ENCODE measurements around the gene TRIM27. TPM values are rescaled to one million over a fixed set of nuclear protein-coding genes. Genes with fewer than 3 reads are reported as not detected.
"Not testable (repeated sequence)": the region's sequence is repeated elsewhere in the genome, so short reads cannot be mapped to it uniquely, and the experiment has no call there.

Gene TRIM27
- total RNA-seq, 1 donor from 2014 or later, result 18.5 TPM

DNA sequence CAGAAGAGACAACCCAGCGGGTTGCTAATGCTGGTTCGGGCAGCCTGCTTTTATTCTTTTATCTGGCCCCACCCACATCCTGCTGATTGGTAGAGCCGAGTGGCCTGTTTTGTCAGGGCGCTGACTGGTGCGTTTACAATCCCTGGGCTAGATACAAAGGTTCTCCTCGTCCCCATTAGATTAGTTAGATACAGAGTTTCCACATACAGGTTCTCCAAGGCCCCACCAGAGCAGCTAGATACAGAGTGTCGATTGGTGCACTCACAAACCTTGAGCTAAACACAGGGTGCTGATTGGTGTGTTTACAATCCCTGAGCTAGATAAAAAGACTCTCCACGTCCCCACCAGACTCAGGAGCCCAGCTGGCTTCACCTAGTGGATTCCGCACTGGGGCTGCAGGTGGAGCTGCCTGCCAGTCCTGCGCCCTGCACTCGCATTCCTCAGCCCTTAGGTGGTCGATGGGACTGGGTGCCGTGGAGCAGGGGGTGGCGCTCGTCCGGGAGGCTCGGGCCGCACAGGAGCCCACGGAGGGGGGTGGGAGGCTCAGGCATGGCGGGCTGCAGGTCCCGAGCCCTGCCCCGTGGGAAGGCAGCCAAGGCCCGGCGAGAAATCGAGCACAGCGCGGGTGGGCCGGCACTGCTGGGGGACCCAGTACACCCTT, 51.5 kb downstream of the TRIM27 start:
- ATAC-seq; DNase-seq (ENCODE audit: missing footprints); intact Hi-C loops (cut with DNase I): not testable (repeated sequence)

DNA sequence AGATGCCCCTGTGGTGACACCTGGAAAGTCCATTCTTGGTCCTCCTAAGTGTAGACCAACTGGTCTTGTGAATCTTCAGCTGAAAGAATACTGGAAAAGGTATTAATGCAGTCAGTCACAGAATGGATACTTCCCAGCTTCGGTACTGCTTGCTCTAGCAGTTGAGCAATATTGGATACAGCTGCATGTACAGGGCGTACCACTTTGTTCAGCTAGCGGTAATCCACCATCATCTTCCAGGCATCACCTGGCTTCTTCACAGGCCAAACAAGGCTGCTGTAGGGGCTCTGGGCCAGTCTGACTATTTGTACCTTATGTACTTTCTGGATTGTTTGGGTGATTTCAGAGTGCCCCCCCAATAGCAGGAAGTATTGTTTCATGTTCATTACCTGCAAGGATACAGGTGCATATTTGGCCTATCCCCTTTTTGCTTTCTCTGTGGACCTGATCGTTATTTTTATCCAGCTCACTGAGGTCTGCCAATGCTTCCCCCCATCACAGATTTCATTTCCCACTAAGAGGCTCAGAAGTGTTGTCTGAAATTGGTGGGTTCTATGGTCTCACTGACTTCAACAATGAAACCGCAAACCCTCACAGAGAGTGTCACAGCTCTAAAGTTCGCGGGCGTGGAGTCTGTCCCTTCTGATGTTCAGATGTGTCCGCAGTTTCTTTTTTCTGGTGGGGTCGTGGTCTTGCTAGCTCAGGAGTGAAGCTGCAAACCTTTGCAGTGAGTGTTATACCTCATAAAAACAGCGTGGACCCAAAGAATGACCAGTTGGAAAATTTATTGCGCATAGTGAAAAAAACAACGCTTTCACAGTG, 52.2 kb downstream of the TRIM27 start:
- DNase-seq (ENCODE audit: missing footprints), result no peak
- intact Hi-C loops (cut with DNase I), result no loop called here
- no peak for ATAC-seq

DNA sequence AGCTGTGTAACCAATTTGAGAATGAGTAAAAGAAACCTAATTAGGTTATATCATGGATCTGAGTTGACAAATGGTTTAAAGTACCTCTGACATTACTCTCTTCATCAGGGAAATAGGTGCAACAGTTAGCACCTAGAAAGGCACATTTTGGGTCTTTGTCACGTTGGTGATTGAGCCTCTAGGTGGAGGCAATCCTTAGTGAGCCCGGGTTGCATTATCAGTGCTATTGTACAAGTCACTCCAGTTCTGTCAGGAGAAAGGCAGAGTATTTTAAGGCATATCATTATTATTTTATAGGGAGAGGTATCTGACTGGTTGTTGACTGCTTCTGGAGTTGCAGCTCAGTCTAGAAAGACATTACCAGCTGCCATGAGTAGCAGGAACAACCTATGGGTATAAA, 54.9 kb downstream of the TRIM27 start:
- intact Hi-C loops (cut with DNase I), result loop anchor here (10.0 kb wide), 1 partner anchor 116 kb away; no protein-coding TSS in a partner anchor
- ATAC-seq, result no peak
- no peak for DNase-seq (ENCODE audit: missing footprints)

DNA sequence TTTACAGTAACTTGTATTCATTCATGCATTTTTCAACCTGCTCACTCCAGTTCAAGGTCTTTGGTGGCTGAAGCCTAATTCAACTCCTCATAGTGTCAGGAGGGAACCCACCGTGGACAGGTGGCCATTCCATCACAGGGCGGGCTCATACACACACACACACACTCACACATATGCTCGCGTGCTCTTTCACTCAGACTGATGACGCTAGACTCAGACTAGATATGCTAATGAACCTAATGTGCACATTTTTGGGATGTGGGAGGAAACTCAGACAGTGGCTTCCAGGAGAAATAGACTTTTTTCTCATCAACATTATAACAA, 56.7 kb downstream of the TRIM27 start:
- intact Hi-C loops (cut with DNase I), result loop anchor here (10.0 kb wide), 1 partner anchor 118 kb away; no protein-coding TSS in a partner anchor
- DNase-seq (ENCODE audit: missing footprints) (no peak), ATAC-seq (no peak)

DNA sequence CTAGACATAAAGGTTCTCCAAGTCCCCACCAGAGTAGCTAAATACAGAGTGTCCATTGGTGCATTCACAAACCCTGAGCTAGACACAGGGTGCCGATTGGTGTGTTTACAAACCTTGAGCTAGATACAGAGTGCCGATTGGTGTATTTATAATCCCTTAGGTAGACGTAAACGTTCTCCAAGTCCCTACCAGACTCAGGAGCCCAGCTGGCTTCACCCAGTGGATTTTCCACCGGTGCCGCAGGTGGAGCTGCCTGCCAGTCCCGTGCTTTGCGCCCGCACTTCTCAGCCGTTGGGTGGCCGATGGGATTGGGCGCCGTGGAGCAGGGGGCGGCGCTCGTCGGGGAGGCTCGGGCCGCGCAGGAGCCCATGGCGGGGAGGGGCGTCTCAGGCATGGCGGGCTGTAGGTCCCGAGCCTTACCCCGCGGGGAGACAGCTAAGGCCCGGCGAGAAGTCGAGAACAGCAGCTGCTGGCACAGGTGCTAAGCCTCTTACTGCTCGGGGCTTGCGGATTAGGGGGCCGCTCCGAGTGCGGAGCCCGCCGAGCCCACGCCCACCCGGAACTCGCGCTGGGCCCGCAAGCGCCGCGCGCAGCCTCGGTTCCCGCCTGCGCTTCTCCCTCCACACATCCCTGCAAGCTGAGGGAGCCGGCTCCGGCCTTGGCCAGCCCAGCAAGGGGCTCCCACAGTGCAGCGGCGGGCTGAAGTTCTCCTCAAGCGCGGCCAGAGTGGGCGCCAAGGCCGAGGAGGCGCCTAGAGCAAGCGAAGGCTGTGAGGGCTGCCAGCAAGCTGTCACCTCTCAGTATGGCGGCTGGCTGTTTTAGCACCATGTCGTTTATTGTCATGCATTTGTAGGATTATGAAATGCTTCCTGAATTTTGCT, 57.3 kb downstream of the TRIM27 start:
- peak; percentile 86 for DNase-seq (ENCODE audit: missing footprints)
- ATAC-seq, result peak; percentile 64
- intact Hi-C loops (cut with DNase I), result loop anchor here (10.0 kb wide), 1 partner anchor 118 kb away; no protein-coding TSS in a partner anchor

DNA sequence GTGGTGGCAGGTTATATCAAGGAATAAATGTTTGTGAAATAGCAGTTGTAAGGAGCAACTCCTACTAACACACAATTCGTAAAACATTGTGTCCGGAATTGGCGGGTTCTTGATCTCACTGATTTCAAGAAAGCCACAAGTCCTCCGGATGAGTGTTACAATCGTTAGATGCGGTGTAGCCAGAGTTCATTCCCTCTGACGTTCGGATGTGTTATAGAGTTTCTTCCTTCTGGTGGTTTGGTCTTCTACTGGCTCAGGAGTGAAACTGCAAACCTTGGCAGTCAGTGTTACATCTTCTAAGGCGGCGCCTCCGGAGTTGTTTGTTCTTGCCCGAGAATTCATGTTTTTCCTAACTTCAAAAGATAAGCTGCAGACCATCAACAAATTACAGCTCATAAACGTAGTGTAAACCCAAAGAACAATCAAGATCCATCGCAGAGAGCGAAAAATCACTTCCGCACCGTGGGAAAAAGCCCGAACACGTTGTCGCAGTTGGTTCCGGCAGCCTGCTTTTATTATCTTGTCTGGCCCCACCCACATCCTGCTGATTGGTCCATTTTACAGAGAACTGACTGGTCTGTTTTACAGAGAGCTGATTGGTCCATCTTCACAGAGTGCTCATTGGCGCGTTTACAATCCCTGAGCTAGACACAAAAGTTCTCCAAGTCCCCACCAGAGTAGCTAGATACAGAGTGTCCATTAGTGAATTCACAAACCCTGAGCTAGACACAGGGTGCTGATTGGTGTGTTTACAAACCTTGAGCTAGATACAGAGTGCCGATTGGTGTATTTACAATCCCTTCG, 58.2 kb downstream of the TRIM27 start:
- intact Hi-C loops (cut with DNase I), result loop anchor here (10.0 kb wide), 1 partner anchor 119 kb away; no protein-coding TSS in a partner anchor
- no peak for DNase-seq (ENCODE audit: missing footprints)
- no peak for ATAC-seq

DNA sequence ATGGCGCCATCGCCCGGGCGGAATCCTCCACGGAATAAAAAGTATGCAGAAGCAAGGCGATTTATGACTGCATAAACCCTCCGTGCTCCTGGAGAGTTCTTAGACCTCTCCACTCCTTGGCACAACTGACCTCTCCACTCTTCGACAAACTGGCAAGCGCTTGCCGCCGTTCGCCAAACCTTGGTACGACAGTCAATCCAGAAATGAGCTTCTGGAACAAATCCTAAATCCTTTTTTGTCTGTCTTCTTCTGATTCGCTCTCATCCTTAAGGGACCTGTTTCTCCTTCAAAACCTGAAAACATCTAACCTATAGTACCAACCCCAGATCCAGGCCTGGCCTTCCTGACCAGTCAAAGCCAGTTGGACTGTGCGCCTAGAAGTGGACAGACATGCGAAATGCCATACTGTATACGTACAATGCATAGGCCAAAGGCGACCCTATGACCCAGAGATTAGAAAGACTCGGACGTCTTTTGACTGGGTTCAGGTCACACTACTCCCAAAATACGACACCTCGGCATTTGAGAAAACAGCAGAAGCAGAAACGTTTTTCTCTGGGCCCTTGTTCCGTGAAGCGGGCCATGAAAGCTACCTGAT, 59.4 kb downstream of the TRIM27 start:
- ATAC-seq (no peak), DNase-seq (ENCODE audit: missing footprints) (no peak)
- intact Hi-C loops (cut with DNase I), result loop anchor here (1.0 to 10.0 kb wide), 2 partner anchors 26 to 120 kb away; no protein-coding TSS in a partner anchor

DNA sequence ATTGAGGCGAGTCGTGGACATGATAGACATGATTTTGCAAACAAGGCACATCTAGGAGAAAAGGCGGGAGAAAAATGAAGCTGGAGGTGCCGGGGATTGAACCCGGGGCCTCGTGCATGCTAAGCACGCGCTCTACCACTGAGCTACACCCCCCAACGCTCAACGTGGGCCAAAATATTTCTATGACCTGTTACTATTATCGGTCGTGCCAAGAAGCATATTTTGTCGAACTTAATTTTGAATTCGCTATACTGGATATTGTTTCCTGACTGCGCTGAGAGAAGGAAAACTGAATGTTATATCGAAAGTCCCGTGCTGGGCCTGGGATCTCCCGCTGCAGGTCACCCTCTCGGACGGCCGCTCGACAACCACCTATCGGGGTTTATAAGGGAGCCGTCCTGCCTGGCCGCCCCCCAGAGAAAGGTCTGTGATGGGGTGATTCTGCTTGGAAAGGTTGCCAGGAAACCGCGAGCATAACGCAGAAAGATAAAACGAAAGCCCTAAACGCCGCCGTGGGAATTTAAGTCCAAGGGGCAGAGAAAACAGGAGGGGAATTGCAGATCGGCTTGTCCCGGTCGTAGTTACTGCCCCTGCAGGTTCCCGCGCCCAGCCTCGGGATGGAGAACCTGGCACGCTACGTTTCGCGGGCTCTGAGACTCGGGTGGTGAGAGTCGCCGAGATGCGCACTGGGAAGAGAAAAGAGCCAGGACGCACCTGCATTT, 60.0 kb downstream of the TRIM27 start:
- ATAC-seq (peak; percentile 88), DNase-seq (ENCODE audit: missing footprints) (peak; percentile 74)
- intact Hi-C loops (cut with DNase I), result loop anchor here (1.0 to 10.0 kb wide), 2 partner anchors 25 to 121 kb away; no protein-coding TSS in a partner anchor

DNA sequence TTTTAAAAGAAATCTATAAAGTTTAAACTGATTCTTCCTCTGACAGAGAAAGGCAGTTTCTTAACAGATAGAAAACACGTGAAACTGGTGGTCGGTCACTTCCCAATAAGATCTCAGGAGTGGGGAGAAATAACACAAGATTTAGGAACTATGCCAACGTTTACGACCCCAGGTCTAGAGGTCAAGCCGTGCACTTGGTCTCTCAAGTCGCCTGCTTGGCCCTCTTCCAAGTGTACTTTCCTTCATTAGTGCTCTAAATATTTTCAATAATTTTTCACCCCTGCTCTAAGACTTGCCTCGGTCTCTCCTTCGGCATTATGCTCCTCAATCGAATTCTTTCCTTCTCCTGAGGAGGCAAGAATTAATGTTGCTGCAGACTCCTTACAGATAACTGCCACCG, 61.7 kb downstream of the TRIM27 start:
- DNase-seq (ENCODE audit: missing footprints) (no peak), ATAC-seq (no peak)
- intact Hi-C loops (cut with DNase I), result loop anchor here (10.0 kb wide), 1 partner anchor 123 kb away; no protein-coding TSS in a partner anchor

DNA sequence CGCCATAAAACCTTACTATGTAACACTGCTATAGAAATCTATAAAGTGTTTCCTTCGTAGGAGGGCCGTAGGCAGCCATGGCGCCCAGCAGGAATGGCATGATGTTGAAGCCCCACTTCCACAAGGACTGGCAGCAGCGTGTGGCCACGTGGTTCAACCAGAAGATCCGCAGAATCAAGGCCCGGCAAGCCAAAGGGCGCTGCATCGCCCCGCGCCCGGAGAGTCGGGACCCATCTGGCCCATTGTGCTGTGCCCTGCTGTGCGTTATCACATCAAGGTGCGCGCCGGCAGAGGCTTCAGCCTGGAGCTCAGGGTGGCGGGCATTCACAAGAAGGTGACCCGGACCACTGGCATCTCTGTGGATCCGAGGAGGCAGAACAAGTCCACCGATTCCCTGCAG, 62.4 kb downstream of the TRIM27 start:
- DNase-seq (ENCODE audit: missing footprints), result no peak
- no peak for ATAC-seq
- intact Hi-C loops (cut with DNase I), result loop anchor here (10.0 kb wide), 1 partner anchor 123 kb away; no protein-coding TSS in a partner anchor

DNA sequence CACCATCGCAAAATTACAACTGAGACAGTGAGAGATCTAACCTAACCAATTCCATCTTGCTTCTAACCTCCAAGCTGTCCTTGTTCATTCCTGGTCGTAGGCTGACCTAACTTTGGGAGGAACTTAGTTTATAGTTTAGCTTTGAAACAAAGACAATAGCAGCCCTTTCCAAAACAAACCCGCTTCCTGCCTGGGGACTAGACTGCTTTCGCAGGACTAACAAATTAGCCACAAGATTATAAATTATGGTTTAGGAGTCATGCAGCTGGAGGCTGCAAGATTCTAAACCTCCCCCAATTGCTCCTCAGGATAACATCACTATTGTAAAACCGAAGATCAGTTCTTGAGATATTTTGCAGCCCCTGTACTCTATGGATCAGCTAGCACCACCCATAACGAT, 63.2 kb downstream of the TRIM27 start:
- DNase-seq (ENCODE audit: missing footprints) (no peak), ATAC-seq (no peak)
- intact Hi-C loops (cut with DNase I), result loop anchor here (10.0 kb wide), 1 partner anchor 124 kb away; no protein-coding TSS in a partner anchor

DNA sequence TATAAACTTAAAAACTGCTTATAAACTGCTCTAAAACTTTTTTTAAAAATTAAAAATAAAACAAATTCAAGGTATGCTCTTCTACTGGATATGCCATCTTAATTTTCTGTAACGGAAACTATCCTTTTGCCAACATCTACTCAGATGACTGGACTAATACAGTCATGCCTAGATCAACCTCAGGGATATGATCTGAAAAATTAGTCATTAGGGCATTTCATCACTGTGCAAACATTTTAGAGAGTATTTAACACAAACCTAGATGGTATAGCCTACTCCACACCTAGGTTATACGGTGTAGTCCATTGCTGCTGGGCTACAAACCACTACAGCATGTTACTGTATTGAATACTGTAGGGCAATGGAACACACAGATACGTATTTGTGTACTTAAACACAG, 64.8 kb downstream of the TRIM27 start:
- intact Hi-C loops (cut with DNase I), result no loop called here
- no peak for DNase-seq (ENCODE audit: missing footprints)
- ATAC-seq, result no peak

DNA sequence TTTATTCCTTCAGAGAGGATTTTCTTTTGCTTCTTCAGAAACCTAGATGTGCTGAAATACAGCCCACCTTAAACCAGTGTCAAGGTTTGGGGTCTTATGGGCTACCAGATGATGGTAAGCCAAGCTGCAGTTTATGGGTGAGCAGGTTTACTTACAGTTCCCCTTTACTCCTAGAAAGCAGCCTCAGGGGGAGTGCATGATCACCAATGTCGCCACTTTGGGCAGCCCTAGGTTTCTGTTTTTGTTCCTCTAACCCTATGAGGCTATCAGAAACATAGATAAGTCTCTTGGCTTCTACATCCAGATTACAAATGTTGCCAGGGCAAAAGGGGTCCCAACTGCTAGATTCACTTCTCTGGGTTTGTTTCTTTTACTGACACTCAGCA, 67.2 kb downstream of the TRIM27 start:
- no peak for DNase-seq (ENCODE audit: missing footprints)
- ATAC-seq, result no peak
- intact Hi-C loops (cut with DNase I), result no loop called here

DNA sequence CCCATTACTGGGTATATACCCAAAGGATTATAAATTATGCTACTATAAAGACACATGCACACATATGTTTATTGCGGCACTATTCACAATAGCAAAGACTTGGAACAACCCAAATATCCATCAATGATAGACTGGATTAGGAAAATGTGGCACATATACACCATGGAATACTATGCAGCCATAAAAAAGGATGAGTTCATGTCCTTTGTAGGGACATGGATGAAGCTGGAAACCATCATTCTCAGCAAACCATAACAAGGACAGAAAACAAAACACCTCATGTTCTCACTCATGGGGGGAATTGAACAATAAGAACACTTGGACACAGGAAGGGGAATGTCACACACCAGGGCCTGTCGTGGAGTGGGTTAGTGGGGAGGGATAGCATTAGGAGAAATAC, 69.4 kb downstream of the TRIM27 start:
- ATAC-seq; DNase-seq (ENCODE audit: missing footprints); intact Hi-C loops (cut with DNase I): not testable (repeated sequence)
